Calu3 (cell line): ENCODE measurements around the gene MISFA. TPM values are rescaled to one million over a fixed set of nuclear protein-coding genes. Genes with fewer than 3 reads are reported as not detected.
A peak's percentile ranks its signal among the peaks of the same experiment; 100 is the strongest.

ENCODE experiments used
- BruUV-seq: library from RNA; stranded (reverse); fragments of 400-500 nt; replicated peaks from 2 replicates; lab custom pipeline; 2021; lab: Mats Ljungman, UMichigan
- CTCF ChIA-PET: fragments of 300-600 bp; sonication (Branson Sonifier 250); formaldehyde crosslinking; loops from one replicate; lab custom pipeline; 2022; ENCODE audit warnings: antibody characterized with exemption; lab: Charles Lee
- DNase-seq: peaks from one replicate; pipeline ENCODE4 v3.0.0; 2022
- H3K27ac Mint-ChIP-seq: one replicate; pipeline ENCODE4 v1.8.0; 2022; ENCODE audit warnings: mixed read lengths; ENCODE audit not compliant: unreplicated experiment
- H3K27me3 Mint-ChIP-seq: one replicate; pipeline ENCODE4 v1.8.0; 2022; ENCODE audit warnings: mixed read lengths; ENCODE audit not compliant: unreplicated experiment
- H3K36me3 Mint-ChIP-seq: one replicate; pipeline ENCODE4 v1.8.0; 2022; ENCODE audit warnings: mild to moderate bottlenecking, moderate library complexity, mixed read lengths; ENCODE audit not compliant: insufficient read depth, unreplicated experiment
- H3K4me1 Mint-ChIP-seq: one replicate; pipeline ENCODE4 v1.8.0; 2022; ENCODE audit warnings: mild to moderate bottlenecking, low read depth, mixed read lengths; ENCODE audit not compliant: unreplicated experiment
- H3K4me3 Mint-ChIP-seq: one replicate; pipeline ENCODE4 v1.8.0; 2022; ENCODE audit warnings: mild to moderate bottlenecking, low read depth, moderate library complexity, mixed read lengths; ENCODE audit not compliant: unreplicated experiment
- H3K9me3 Mint-ChIP-seq: one replicate; pipeline ENCODE4 v1.8.0; 2022; ENCODE audit warnings: low read depth, mixed read lengths; ENCODE audit not compliant: unreplicated experiment
- CTCF ChIP-seq: fragments of 200-600 bp; IDR thresholded peaks from one replicate; pipeline ENCODE4 v1.8.0; 2022; ENCODE audit warnings: antibody characterized with exemption; ENCODE audit not compliant: unreplicated experiment
- intact Hi-C: fragments of 100-400 bp; cut with micrococcal nuclease; formaldehyde crosslinking; loops from one replicate; pipeline ENCODE4 v1.10.0; 2022; ENCODE audit not compliant: unreplicated experiment
- total RNA-seq: library from RNA; stranded (reverse); gene quantifications from 2 replicates; pipeline ENCODE4 v1.2.3, GENCODE V29; 2022

MISFA gene
- total RNA-seq, 1 experiment from 2014 or later = 5.5 TPM

- no peak overlapping the region for H3K4me3 Mint-ChIP-seq
- CTCF ChIA-PET = no interaction called here
- H3K9me3 Mint-ChIP-seq = no peaks in the 10 kb centered on the region
- no peak for TF ChIP-seq CTCF
- intact Hi-C loops = no loop called here
- no peaks in the 10 kb centered on the region for H3K27me3 Mint-ChIP-seq
- DNase-seq = no peak
- H3K4me1 Mint-ChIP-seq = no peaks in the 10 kb centered on the region
- H3K36me3 Mint-ChIP-seq = peaks cover 7% of the 10 kb centered on the region
- no TSS peak for BruUV-seq
- no peak overlapping the region for H3K27ac Mint-ChIP-seq
Measured at GRCh38 chr11:18567081-18567480, 32.5 kb upstream of the MISFA start.

- Mint-ChIP-seq H3K36me3 (peaks cover 19% of the 10 kb centered on the region), H3K9me3 (no peaks in the 10 kb centered on the region), H3K27me3 (no peaks in the 10 kb centered on the region), H3K4me3 (no peak overlapping the region), H3K27ac (no peak overlapping the region), H3K4me1 (peaks cover 7% of the 10 kb centered on the region)
- no TSS peak for BruUV-seq
- no peak for DNase-seq
- CTCF ChIA-PET = no interaction called here
- no peak for TF ChIP-seq CTCF
- intact Hi-C loops = no loop called here
Measured at GRCh38 chr11:18575361-18575760, 24.2 kb upstream of the MISFA start.

- no peak overlapping the region for H3K4me3 Mint-ChIP-seq
- CTCF ChIA-PET = interaction anchor here (0.6 to 1.4 kb wide), 4 partner anchors 22 to 143 kb away, joined by 3 to 8 read pairs (median 5); no protein-coding TSS in a partner anchor
- no peaks in the 10 kb centered on the region for H3K9me3 Mint-ChIP-seq
- no peaks in the 10 kb centered on the region for H3K27me3 Mint-ChIP-seq
- peaks cover 7% of the 10 kb centered on the region for H3K4me1 Mint-ChIP-seq
- BruUV-seq = no TSS peak
- peaks cover 12% of the 10 kb centered on the region for H3K36me3 Mint-ChIP-seq
- TF ChIP-seq CTCF = no peak
- intact Hi-C loops = no loop called here
- peak; percentile 50 for DNase-seq
- peak overlapping the region; percentile 75 for H3K27ac Mint-ChIP-seq
Measured at GRCh38 chr11:18578975-18579598, 20.5 kb upstream of the MISFA start.

GRCh38 chr11:18580113-18580766, 19.3 kb upstream of the MISFA start:
- H3K27me3 Mint-ChIP-seq = no peaks in the 10 kb centered on the region
- H3K4me1 Mint-ChIP-seq = peaks cover 7% of the 10 kb centered on the region
- TF ChIP-seq CTCF = no peak
- no TSS peak for BruUV-seq
- no peak for DNase-seq
- H3K4me3 Mint-ChIP-seq = no peak overlapping the region
- intact Hi-C loops = no loop called here
- CTCF ChIA-PET = interaction anchor here (0.5 to 1.0 kb wide), 2 partner anchors 58 to 112 kb away, joined by 6 to 7 read pairs; no protein-coding TSS in a partner anchor
- H3K36me3 Mint-ChIP-seq = peaks cover 12% of the 10 kb centered on the region
- no peak overlapping the region for H3K27ac Mint-ChIP-seq
- no peaks in the 10 kb centered on the region for H3K9me3 Mint-ChIP-seq
